ENCODE results near the gene RRP8.

RRP8 gene

GRCh38 chr11:6622261-6623171 is 19.1 kb upstream of the RRP8 start:
- no peak for DNase-seq (ENCODE audit: low read depth in 1 of 2, low spot score in 1 of 2)
- no peak for TF ChIP-seq REST (IDR thresholded peaks at IDR 0.05; ENCODE audit: insufficient replicate concordance, low read depth)
- no peak for TF ChIP-seq CTCF (IDR thresholded peaks at IDR 0.05; ENCODE audit: insufficient read depth, low read length)
- no peak for TF ChIP-seq SPI1 (IDR thresholded peaks at IDR 0.05; ENCODE audit: borderline replicate concordance, low read depth)
- no peak for TF ChIP-seq GABPA (IDR thresholded peaks at IDR 0.05; ENCODE audit: low read depth)
- TF ChIP-seq POLR2AphosphoS5 (IDR thresholded peaks at IDR 0.05; ENCODE audit: low read depth): no peak
- Histone ChIP-seq H3K27ac (replicated peaks) (no peak overlapping the region), H3K4me3 (replicated peaks; ENCODE audit: insufficient read depth, low read length) (no peak overlapping the region), H3K27me3 (ENCODE audit: insufficient read depth, poor library complexity, severe bottlenecking) (no peaks in the 10 kb centered on the region)

- DNase-seq (ENCODE audit: low read depth in 1 of 2, low spot score in 1 of 2): no peak
- TF ChIP-seq POLR2AphosphoS5 (IDR thresholded peaks at IDR 0.05; ENCODE audit: low read depth) (no peak), SPI1 (IDR thresholded peaks at IDR 0.05; ENCODE audit: borderline replicate concordance, low read depth) (no peak), REST (IDR thresholded peaks at IDR 0.05; ENCODE audit: insufficient replicate concordance, low read depth) (no peak), GABPA (IDR thresholded peaks at IDR 0.05; ENCODE audit: low read depth) (no peak), CTCF (IDR thresholded peaks at IDR 0.05; ENCODE audit: insufficient read depth, low read length) (no peak)
- no peaks in the 10 kb centered on the region for H3K27me3 ChIP-seq (ENCODE audit: insufficient read depth, poor library complexity, severe bottlenecking)
- H3K27ac ChIP-seq (replicated peaks): no peak overlapping the region
- H3K4me3 ChIP-seq (replicated peaks; ENCODE audit: insufficient read depth, low read length): no peak overlapping the region
Observed at GRCh38 chr11:6621711-6622211, 18.3 kb upstream of the RRP8 start.

- DNase-seq (ENCODE audit: low read depth in 1 of 2, low spot score in 1 of 2): peak in 1 of 2 experiments; percentile 35
- no peak for TF ChIP-seq CTCF (IDR thresholded peaks at IDR 0.05; ENCODE audit: insufficient read depth, low read length)
- TF ChIP-seq POLR2AphosphoS5 (IDR thresholded peaks at IDR 0.05; ENCODE audit: low read depth): no peak
- no peak for TF ChIP-seq REST (IDR thresholded peaks at IDR 0.05; ENCODE audit: insufficient replicate concordance, low read depth)
- TF ChIP-seq SPI1 (IDR thresholded peaks at IDR 0.05; ENCODE audit: borderline replicate concordance, low read depth): no peak
- TF ChIP-seq GABPA (IDR thresholded peaks at IDR 0.05; ENCODE audit: low read depth): no peak
- H3K27me3 ChIP-seq (ENCODE audit: insufficient read depth, poor library complexity, severe bottlenecking): no peaks in the 10 kb centered on the region
- no peak overlapping the region for H3K4me3 ChIP-seq (replicated peaks; ENCODE audit: insufficient read depth, low read length)
- H3K27ac ChIP-seq (replicated peaks): no peak overlapping the region
Observed at GRCh38 chr11:6620636-6621035, 17.2 kb upstream of the RRP8 start.

Data from HL-60 (cell line).